HG03457 (cell line): ENCODE data around the gene RARB.

ENCODE experiments used
- ATAC-seq: cut with Tn5 transposase; IDR thresholded peaks from one replicate; pipeline ENCODE4 v1.9.1; 2021; ENCODE audit warnings: moderate number of reproducible peaks; ENCODE audit not compliant: unreplicated experiment

RARB gene

DNA sequence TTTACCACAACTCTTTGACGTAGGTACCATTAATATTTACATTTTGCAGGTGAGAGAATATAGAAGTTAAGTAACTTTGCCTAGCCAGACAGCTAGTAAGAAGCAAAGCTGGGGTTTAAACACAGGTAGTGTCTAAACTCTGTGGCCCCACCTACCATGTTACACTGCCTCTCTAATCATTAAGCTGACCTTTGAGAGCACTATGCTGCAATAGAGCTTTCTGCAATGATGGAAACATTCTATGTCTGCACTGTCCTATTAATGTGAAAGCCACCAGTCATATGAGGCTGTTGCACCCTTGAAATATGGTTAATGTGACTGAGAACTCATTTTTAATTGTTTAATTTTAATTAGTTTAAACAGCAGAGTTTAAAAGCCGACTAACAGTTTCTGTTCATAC is 6.3 kb upstream of the RARB start:
- ATAC-seq, result no peak

DNA sequence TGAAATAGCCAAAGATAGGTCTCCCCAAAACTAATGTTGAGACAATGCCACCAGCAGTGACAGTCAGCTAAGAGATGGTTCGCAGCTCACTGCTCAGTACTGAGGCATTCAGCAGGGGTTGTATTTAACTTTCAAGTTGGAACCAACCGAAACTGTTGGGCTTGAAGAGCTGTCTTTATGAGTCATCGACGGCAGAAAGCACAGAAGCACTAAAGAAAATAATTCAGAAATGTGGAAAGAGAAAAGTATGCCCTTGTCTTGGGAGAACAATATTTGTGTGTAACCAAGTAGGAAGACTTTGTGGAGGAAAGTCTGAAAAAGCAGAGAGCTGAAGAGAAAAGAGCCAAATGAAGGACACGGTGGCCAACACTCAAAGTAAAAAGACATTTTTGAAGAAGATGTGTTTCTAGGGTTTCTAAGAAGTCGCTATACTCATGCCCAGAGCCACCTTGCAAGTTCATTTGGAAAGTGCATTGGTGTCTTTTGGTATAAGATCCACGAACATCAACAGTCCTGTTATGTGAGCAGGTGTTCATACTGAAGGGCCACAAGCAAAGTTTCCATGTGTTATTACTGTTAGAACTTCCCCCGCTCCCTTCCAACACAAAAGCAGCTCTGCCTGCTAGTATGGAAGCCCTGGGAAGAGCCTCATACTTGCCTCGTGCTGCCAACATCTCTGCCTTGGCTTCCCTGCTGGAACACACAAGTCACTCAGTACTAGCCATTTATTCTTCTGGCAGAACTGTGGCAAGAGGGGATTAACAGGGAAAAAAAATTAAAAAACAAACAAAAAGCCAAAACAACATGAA is 4.1 kb upstream of the RARB start:
- no peak for ATAC-seq

DNA sequence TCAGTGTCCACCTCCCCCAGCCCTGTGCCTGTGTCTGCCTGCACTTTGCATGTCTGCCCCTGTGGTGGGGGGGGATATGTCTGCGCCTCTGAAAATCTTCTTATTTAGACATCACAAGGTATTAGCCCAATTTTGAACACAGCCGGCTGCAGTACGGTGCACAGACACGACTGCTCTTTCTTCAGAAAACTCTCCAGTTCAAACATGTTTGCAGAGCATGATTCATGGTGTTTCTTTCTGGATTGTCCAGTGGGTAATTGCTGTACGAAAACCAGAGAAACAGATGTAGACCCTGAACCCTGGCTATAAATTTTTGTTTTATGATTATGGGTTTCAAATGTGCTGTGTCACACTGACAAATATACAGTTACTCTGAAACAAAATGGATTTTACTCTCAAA is 3.4 kb upstream of the RARB start:
- ATAC-seq, result no peak

GRCh38 chr3:25426408-25426807 is 1.7 kb upstream of the RARB start:
- no peak for ATAC-seq

- no peak for ATAC-seq
Observed at GRCh38 chr3:25427155-25427554, 908 bp upstream of the RARB start.

DNA sequence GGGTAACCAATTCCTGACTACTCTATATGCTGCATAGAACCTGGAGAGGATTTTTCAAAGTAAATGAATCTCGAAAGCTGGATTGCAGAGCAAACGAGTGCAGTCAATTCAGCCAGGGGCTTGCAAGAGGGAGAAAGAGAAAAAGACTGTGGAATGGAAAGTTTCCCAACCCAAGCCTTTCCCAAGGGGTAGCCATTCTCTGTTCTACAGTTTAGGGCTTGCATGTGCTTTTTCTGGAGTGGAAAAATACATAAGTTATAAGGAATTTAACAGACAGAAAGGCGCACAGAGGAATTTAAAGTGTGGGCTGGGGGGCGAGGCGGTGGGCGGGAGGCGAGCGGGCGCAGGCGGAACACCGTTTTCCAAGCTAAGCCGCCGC is 511 bp upstream of the RARB start:
- ATAC-seq, result no peak

DNA sequence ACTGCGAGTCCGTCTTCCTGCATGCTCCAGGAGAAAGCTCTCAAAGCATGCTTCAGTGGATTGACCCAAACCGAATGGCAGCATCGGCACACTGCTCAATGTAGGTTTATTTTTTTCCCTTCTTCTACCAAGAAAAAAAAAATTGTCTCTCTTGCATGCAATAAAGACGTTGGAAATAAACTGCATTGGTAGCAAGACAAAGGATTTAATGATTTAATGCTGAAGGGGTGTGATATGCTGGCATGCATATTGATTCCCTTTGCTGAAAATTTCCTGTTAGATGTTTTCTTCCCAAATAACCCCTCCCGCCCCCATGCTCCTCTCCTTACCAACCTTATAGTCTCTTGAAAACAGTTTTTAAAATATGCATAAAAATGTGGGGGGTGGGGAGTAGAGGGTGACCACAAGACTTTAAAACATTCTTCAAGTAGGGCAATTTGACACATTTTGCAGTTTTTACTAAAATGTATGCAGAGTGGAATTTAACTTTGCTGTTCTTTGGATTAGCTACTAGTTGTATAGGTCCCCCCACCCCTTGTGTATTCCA is 799 bp downstream of the RARB start:
- ATAC-seq, result no peak

DNA sequence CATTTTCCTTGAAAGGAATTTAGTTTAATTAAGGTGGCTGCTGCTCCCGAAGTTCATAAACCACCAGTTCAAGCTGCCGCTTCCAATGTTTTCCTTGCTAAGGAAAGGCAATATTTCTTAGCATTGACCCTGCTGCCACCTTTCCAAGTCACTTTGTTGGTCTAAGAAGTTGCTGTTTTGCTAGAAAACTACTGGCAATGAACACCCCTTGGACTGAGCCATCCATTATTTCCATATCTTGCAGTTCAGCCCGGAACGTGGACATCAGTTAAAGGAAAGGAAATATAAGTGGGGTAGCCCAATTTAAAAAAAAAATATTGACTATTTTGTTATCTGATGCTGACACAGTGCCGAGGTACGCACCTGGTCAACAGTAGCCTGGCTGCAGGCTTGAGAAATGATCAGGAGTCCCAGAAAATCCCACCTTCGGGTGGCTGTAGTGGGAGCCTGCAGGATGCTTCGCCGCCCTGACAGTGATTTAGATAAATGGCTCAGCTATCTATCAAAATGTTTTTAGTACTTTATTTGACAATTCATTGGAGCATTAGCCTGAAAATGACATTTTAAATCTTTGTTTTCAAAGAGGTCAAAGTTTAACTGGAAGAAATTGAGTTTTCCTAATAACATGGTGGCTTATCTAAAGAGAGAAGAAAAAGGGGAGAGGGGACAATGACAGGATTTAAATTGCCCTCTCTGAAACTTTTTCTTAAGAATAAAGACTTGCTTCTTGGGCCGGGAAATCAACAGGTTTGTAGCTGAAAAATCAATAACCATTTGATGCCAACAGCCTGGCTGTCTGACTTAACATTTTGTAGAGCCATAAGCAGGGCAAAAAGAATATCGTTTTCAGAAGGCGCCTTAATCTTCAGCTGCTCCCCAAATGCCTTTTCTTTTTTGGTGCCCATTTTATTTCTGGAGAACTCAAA is 1.6 kb downstream of the RARB start:
- no peak for ATAC-seq

DNA sequence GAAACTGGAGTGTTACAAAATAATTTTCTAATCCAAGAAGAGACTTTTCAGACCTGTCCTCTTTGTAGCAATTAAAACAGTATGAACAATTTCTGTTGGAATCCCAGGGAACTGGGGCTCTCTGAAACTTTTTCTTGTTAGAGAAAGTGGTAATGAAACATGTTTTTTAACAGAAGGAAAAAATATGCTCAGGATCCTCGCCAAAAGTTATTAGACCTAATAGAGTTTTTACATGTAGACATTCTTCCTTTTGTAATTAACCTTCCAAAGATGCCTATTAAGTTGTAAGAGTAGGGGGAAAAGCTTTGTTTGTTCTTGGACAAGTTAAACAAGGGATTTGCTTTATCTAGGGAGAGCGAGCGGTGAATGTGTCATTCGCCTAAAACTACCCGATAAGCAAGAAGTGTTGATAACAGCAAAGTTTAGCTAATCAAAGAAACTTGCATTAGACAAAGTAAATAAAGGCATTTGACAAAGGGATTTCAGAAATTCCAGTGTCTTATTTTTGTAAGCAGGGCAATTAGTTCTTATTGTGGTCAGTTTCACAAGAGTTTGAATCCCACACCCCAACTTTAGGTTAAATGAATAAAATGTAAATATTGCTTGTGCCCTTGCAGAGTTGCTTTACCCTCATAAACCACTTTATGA is 2.3 kb downstream of the RARB start:
- no peak for ATAC-seq

DNA sequence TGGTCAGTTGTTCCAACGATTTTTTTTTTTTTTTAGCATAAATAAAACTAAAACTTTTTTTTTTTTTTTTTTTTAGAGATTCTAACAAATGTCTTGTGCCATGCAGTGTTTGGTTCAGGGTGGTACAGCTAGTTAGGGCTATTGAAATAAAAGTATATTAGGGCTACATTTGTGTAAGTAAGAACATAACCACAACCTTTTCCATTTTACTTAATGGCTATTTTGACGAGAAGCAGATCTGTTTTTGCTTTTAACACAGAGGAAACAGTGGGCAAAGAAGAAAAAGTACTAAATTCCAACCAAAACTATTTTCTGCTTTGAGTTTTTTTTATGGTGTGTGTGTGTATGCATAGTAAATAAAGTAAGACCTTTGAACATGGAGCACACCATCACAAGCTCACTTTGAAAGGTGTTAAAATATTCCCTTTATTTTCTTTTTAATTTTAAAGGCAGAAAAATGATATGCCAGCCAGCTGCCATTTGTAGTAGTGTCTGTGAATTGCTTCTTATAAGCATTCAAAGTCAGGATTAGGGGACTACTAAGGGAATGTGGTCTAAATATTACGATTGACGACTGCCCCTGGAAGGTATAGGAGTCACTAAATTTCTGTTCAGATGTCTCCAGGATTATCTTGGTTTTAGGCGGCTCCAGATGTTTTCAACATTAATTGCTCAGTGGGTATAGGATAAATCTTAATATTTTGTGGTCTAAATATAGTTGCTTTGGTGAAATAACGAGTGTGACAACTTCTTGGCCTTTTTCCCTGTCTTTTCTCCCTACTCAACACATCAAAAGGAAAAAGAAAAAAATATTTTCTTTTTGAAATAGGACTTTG is 3.1 kb downstream of the RARB start:
- no peak for ATAC-seq

DNA sequence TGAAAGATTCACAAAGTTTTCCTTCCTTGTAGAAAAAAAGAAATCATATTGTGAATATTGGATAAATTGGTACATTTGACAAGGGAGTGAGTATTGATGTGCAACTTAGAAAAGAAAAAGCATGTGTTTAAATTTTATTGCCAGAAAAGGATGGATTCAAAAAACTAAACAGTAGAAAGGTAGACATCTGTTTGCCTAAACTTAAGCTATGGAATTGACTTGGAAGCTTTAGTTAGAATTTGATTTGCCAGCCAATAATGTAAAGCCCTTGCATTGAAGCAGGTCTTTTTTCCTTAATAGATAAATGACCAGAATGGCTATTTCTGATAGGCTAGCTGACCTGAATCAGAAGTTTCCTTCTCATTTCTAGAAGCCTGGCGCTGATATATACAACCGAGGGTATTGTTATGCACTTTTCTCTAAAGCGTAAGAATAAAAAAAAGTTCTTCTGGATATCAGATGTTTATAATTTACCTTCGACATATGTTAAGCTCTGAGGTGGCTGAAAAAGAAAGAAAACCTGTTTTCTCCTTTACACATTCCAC is 4.2 kb downstream of the RARB start:
- no peak for ATAC-seq

- no peak for ATAC-seq
Observed at GRCh38 chr3:25433106-25433505, 5.0 kb downstream of the RARB start.

DNA sequence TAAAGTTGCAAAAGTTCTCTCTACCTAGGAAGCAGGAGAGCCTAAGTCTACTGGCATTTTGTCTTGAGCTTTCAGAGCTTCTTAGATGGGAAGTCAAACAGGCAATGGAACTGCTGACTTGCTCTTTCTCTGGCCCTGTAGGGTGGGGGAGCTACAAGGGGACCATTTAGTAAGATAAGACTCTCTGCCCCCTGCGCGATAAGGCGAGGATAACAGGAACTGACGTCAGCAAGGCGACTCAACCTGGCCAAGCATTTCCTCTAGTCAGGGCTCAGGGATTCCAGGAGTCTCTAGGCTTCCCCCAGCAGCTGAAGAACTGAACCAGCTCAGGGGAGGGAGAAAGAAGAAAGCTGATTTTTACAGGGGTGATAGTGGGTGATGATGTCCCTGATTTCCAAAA is 5.8 kb downstream of the RARB start:
- ATAC-seq, result no peak

DNA sequence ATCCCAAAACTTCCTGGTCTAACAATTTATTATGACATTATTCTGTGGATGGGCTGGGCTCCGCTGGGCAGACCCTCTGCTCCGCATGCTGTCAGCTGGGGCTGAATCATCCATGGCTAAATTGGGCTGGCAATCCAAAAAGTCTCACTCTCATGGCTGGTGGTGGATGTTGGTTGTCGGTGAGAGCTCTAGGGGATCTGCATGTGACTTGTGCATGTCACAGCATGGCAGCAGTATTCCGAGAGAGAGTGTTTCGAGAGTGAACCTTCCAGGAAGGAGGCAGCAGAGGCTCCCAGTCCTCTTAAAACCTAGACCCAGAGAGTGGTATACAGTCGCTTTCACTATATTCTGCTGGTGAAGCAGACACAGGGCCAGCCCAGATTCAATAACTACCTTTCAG is 9.9 kb downstream of the RARB start:
- no peak for ATAC-seq

DNA sequence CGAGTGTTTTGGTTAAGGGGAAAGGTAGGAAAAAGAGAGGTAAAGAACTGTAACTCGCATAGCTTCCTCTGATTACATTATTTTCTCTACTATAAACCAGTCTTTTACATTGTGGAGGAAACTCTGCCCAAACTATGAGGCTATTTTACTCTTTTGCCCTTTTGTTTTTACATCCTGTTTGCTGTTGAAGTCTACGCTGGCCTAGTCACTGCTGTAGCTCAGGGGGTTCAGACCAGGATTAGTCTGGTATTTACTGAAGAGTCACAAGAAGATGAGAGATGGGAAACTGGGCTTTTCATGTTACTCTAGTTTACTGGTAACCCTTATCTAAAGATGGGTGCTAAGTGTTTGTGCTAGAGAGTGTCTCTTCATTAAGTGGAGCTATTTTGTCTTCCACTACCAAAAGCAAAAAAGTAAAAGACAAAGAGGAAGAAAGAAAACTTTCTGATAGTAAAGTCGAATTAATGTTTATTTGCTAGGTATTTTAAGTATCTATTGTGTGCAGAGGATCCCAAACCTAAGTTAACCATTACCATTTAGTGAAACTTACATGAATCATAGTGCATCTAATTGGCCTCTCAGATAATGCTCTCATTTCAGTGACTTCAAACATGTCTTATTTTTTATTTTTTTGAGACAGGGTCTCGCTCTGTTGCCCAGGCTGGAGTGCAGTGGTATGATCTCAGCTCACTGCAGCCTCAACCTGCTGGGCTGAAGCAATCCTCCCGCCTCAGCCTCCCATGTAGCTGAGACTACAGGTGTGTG is 10.9 kb downstream of the RARB start:
- ATAC-seq, result no peak

GRCh38 chr3:25441234-25441856 is 13.3 kb downstream of the RARB start:
- ATAC-seq, result no peak

DNA sequence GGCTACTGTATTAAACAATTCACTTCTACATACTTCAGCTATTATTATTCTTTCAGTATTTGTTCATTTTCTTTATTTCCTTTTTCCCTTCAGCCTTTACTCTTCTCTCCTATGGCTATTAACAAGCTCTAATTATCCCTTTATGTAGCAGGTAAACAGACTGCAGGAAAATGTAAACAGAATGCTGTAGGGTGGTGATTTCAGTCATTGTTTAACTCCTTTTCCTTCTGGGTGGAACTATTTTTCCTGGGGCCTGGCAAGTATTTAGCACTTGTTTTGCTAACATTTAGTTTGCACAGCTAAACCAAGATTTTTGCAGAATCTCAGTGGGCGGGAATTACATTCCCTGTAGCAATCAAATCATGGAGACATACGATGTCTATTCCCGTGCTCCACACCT is 14.4 kb downstream of the RARB start:
- ATAC-seq, result no peak

- no peak for ATAC-seq
Observed at GRCh38 chr3:25444273-25444672, 16.2 kb downstream of the RARB start.

- ATAC-seq, result no peak
Observed at GRCh38 chr3:25445731-25446130, 17.7 kb downstream of the RARB start.
